PFSK-1 (cell line): ENCODE measurements around the gene PAM16.

Source experiments
- FOXP2 ChIP-seq: optimal IDR thresholded peaks from 2 replicates; pipeline ENCODE3; 2011; ENCODE audit warnings: borderline replicate concordance, control low read depth, inconsistent platforms; ENCODE audit not compliant: insufficient read depth; ENCODE audit errors: extremely low read length, extremely low read depth
- POLR2AphosphoS5 ChIP-seq: IDR thresholded peaks from 2 replicates; pipeline ENCODE4 v1.6.1; 2012; ENCODE audit warnings: low read depth, mild to moderate bottlenecking, control low read depth, low read length, moderate library complexity
- REST ChIP-seq, 2 experiments: IDR thresholded peaks; 2 replicates each; pipeline versions ENCODE4 v1.6.1 to v1.8.0; 2011 to 2012; ENCODE audit warnings: low read depth in 2 of 2, low read length in 2 of 2, control low read depth in 1 of 2, inconsistent platforms in 1 of 2, mild to moderate bottlenecking in 1 of 2, moderate library complexity in 1 of 2; ENCODE audit not compliant: insufficient read depth in 1 of 2
- SIN3A ChIP-seq: IDR thresholded peaks from 2 replicates; pipeline ENCODE4 v1.6.1; 2012; ENCODE audit warnings: mild to moderate bottlenecking, low read length, moderate library complexity, borderline replicate concordance; ENCODE audit not compliant: insufficient read depth
- TAF1 ChIP-seq: IDR thresholded peaks from 2 replicates; pipeline ENCODE4 v1.6.1; 2012; ENCODE audit warnings: low read length, control low read depth, borderline replicate concordance; ENCODE audit not compliant: insufficient read depth

Gene PAM16

GRCh38 chr16:4314532-4315185, 36.5 kb downstream of the PAM16 start:
- TF ChIP-seq REST (IDR thresholded peaks at IDR 0.05; ENCODE audit: insufficient read depth in 1 of 2, low read depth in 2 of 2, low read length in 2 of 2): no peak
- no peak for TF ChIP-seq SIN3A
- no peak for TF ChIP-seq TAF1
- no peak for TF ChIP-seq POLR2AphosphoS5
- no peak for TF ChIP-seq FOXP2

DNA sequence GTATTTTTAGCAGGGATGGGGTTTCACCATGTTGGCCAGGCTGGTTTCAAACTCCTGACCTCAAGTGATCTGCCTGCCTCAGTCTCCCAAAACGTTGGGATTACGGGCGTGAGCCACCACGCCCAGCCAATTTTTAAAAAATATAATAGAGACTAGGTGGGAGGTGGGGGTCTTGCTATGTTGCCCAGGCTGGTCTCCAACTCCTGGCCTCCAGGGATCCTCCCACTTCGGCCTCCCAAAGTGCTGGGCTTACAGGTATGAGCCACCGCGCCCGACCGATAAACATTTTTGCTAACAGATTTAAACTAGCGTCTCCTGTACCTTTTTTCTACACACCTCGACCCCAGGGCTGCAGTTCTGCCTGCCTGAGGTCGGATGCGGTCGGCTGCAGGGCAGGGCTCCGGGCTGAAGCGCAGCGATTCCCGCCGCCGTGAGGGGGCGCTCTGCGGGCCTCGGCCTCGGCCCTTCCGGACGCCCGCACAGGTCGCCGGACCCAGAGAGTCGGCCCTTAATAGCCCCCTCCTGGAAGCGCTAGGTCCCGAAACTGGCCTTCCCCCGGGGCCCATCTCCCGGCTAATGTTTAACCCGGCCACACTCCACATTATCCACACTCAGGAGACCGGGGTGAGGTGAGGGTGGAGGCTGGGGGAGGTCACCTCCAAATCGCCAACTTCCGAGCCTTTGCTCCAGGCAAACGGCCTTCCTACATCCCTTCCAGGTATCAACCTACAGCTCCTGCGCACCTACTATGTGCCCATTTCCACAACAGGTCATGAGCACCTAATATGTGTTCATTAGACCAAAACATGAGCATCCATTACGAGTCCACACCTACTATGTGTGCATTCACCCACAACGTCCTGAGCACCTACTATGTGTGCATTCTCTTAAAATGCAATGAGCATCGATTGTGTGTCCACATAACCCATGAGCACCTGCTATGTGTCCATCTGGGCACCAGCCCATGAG, 37.3 kb downstream of the PAM16 start:
- TF ChIP-seq FOXP2: no peak
- no peak for TF ChIP-seq POLR2AphosphoS5

- TF ChIP-seq FOXP2: no peak
- no peak for TF ChIP-seq TAF1
- no peak for TF ChIP-seq REST (IDR thresholded peaks at IDR 0.05; ENCODE audit: insufficient read depth in 1 of 2, low read depth in 2 of 2, low read length in 2 of 2)
- no peak for TF ChIP-seq POLR2AphosphoS5
- TF ChIP-seq SIN3A: no peak
Observed at GRCh38 chr16:4309833-4310266, 41.3 kb downstream of the PAM16 start.

DNA sequence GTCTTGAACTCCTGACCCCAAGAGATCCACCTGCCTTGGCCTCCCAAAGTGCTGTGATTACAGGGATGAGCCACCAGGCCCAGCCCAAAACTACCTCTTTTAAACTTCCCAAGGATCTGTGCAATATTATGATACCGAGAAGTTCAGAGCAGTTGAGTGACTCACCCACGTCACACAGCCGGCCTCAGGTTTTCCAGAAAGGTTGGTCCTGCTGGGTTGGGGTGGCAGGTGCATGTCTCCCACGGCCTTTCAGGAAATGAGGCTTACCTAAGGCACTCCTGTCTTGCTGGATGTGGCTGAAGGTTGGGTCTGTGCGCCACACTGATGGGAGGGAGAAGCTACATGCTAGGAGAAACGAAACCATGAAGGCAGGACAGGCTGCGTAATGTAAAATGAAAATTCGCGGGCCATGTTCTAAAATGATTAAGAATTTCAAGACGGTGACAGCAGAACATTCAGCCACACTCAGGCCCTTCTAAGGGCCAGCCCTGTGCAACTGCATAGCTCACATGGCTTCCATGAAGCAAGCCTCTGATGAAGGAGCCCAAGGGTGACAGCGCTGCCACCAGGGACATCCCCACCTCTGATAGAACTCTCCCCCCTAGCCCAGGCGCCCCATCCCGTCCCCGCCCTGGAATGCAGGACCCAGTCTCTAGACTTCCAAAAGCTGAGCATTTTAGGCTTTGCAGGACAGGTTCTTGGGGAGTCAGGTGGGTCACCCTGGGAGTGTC, 41.9 kb downstream of the PAM16 start:
- TF ChIP-seq REST (IDR thresholded peaks at IDR 0.05; ENCODE audit: insufficient read depth in 1 of 2, low read depth in 2 of 2, low read length in 2 of 2) (no peak), POLR2AphosphoS5 (no peak), SIN3A (no peak), TAF1 (no peak), FOXP2 (no peak)

DNA sequence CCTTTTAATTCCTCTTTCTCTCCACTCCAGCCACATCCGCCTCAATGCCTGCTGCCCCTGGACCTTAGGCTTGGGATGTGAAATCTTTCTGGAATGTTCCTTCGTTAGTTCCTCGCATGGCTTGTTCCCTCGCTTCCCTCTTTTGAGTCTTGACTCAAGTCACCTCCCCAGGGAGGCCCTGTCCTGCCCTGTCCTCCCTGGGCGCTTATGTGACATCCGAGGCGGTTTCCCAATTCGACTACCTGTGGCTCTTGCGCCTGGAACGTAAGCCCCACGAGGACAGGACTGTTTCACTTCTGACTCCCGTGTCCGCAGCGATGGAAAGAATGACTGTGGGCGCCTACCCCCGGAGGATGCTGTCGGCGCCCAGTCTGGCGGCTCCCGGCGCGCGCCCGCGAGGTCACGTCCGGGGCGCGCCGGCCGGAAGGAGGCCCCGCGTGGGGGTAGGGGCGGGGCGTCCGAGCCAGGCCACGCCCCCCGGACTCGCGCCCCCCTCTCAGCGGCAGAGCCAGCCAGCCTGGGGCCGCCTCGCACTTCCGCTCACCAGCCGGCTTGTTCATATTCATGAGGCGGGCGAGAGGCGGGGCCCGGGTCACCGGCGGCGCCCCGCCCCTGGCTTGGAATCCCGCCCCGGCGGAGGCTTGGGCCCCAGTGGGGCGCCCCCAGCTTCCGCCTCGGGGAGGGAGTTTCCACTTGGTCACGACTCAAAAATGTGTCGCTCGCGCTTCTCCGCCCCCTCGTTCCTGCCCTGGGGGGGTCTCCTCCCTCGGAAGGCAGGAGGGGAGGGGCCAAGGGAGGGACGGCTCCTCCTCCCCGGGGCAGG, 43.7 kb downstream of the PAM16 start:
- TF ChIP-seq TAF1 (no peak), SIN3A (no peak), FOXP2 (no peak), POLR2AphosphoS5 (no peak), REST (IDR thresholded peaks at IDR 0.05; ENCODE audit: insufficient read depth in 1 of 2, low read depth in 2 of 2, low read length in 2 of 2) (no peak)
